GM23338 (cell line): ENCODE measurements around the gene ALKBH1. TPM values are rescaled to one million over a fixed set of nuclear protein-coding genes. Genes with fewer than 3 reads are reported as not detected.

ENCODE experiments used
- ATAC-seq: fragments of 200-7000 bp; cut with Tn5 transposase; 3 replicates; pipeline ENCODE4 v1.9.1; 2020
- DNase-seq: peaks from one replicate; pipeline ENCODE4 v3.0.0-alpha.2; 2015; ENCODE audit warnings: low spot score
- H2AFZ ChIP-seq: fragments of 200-600 bp; sonication (generic); 2 replicates; pipeline ENCODE4 v1.8.0; 2016; ENCODE audit warnings: antibody characterized with exemption, mild to moderate bottlenecking, moderate library complexity
- H3F3A ChIP-seq: fragments of 200-600 bp; sonication (generic); replicated peaks from 2 replicates; pipeline ENCODE4 v1.8.0; 2017; ENCODE audit warnings: antibody characterized with exemption, mixed run types, low read depth
- H3K27ac ChIP-seq: fragments of 200-600 bp; sonication (generic); 2 replicates; pipeline ENCODE4 v1.6.1; 2016; ENCODE audit warnings: low read depth
- H3K27me3 ChIP-seq: fragments of 200-600 bp; sonication (generic); 2 replicates; pipeline ENCODE4 v1.8.0; 2016; ENCODE audit warnings: mild to moderate bottlenecking, mixed run types, moderate library complexity; ENCODE audit not compliant: insufficient read depth
- H3K36me3 ChIP-seq: fragments of 200-600 bp; sonication (generic); 2 replicates; pipeline ENCODE4 v1.8.0; 2016; ENCODE audit warnings: mild to moderate bottlenecking; ENCODE audit not compliant: insufficient read depth
- H3K4me1 ChIP-seq: fragments of 200-600 bp; sonication (generic); 2 replicates; pipeline ENCODE4 v1.8.0; 2016; ENCODE audit warnings: mild to moderate bottlenecking, moderate library complexity; ENCODE audit not compliant: insufficient read depth
- H3K4me2 ChIP-seq: fragments of 200-600 bp; sonication (generic); 2 replicates; pipeline ENCODE4 v1.7.1; 2017; ENCODE audit warnings: mixed run types
- H3K4me3 ChIP-seq: fragments of 200-600 bp; sonication (generic); 2 replicates; pipeline ENCODE4 v1.6.1; 2016; ENCODE audit warnings: mixed run types
- H3K79me2 ChIP-seq: fragments of 200-600 bp; sonication (generic); replicated peaks from 2 replicates; pipeline ENCODE4 v1.8.0; 2017; ENCODE audit warnings: mild to moderate bottlenecking; ENCODE audit not compliant: insufficient read depth
- H3K9me2 ChIP-seq: fragments of 200-600 bp; sonication (generic); 2 replicates; pipeline ENCODE4 v1.8.0; 2017; ENCODE audit not compliant: insufficient read depth
- H4K20me1 ChIP-seq: fragments of 200-600 bp; sonication (generic); replicated peaks from 2 replicates; pipeline ENCODE4 v1.8.0; 2017; ENCODE audit warnings: mild to moderate bottlenecking; ENCODE audit not compliant: insufficient read depth
- H3K27ac Mint-ChIP-seq: 2 replicates; pipeline ENCODE4 v1.8.0; 2020; ENCODE audit warnings: inconsistent platforms, mild to moderate bottlenecking, moderate library complexity, mixed read lengths
- H3K27me3 Mint-ChIP-seq: 3 replicates; pipeline ENCODE4 v1.8.0; 2022; ENCODE audit warnings: low read depth, mild to moderate bottlenecking, moderate library complexity, mixed read lengths, inconsistent platforms; ENCODE audit not compliant: insufficient read depth, poor library complexity
- H3K36me3 Mint-ChIP-seq: 3 replicates; pipeline ENCODE4 v1.8.0; 2021; ENCODE audit warnings: low read depth, mild to moderate bottlenecking, inconsistent platforms, moderate library complexity, mixed read lengths
- H3K4me1 Mint-ChIP-seq: 3 replicates; pipeline ENCODE4 v1.8.0; 2020; ENCODE audit warnings: mild to moderate bottlenecking, inconsistent platforms, mixed read lengths
- H3K4me3 Mint-ChIP-seq: 3 replicates; pipeline ENCODE4 v1.8.0; 2021; ENCODE audit warnings: moderate library complexity, mild to moderate bottlenecking, inconsistent platforms, mixed read lengths
- H3K9me3 Mint-ChIP-seq: 3 replicates; pipeline ENCODE4 v1.8.0; 2020; ENCODE audit warnings: moderate library complexity, mild to moderate bottlenecking, inconsistent platforms, mixed read lengths
- ETS1 ChIP-seq: IDR thresholded peaks from 2 replicates; pipeline ENCODE4 v1.6.1; 2016; ENCODE audit warnings: antibody characterized with exemption
- EZH2phosphoT487 ChIP-seq: fragments of 200-600 bp; sonication (generic); IDR thresholded peaks from one replicate; pipeline ENCODE4 v1.8.1; 2018; ENCODE audit warnings: antibody characterized with exemption; ENCODE audit not compliant: unreplicated experiment
- POLR2AphosphoS5 ChIP-seq: IDR thresholded peaks from 2 replicates; pipeline ENCODE4 v1.6.1; 2016; ENCODE audit warnings: antibody characterized with exemption, low read depth
- ZNF331 ChIP-seq: fragments of 250-450 bp; sonication (Bioruptor Pico); IDR thresholded peaks from 2 replicates; pipeline ENCODE4 v1.5.0; 2020; ENCODE audit warnings: low read depth, mild to moderate bottlenecking, moderate library complexity
- ZNF462 ChIP-seq: fragments of 250-450 bp; sonication (Bioruptor Pico); IDR thresholded peaks from 2 replicates; pipeline ENCODE4 v1.5.0; 2020; ENCODE audit warnings: mild to moderate bottlenecking, moderate library complexity
- polyA plus RNA-seq: library from polyadenylated mRNA; unstranded; fragments of >200 nt; fragmentation: Nextera tagmentation; extraction: Ambion mirVana; gene quantifications from 2 replicates; pipeline ENCODE4 v1.2.1, GENCODE V29; 2016
- total RNA-seq: library from RNA; depleted of rRNA; stranded (reverse); fragments of >200 nt; shearing (Covaris generic); gene quantifications from 2 replicates; pipeline ENCODE4 v1.2.3, GENCODE V29; 2014
- TF ChIP-seq, protein P1 (sequence below), 2 experiments: fragments of 200-600 bp in 1 of 2; sonication (generic) in 1 of 2; conservative IDR thresholded peaks; 2 replicates each; pipeline versions ENCODE4 v1.5.1 to v1.6.1; 2016 to 2017; ENCODE audit warnings: antibody characterized with exemption in 2 of 2, low read depth in 2 of 2, mild to moderate bottlenecking in 2 of 2, moderate library complexity in 1 of 2

Gene ALKBH1
- total and polyA plus RNA-seq, 2 experiments from 2014 or later, result 13.0 to 22.2 TPM

GRCh38 chr14:77730976-77731497 is 23.2 kb upstream of the ALKBH1 start (continued):
- TF ChIP-seq ZNF462 (no peak), POLR2AphosphoS5 (no peak)

DNA sequence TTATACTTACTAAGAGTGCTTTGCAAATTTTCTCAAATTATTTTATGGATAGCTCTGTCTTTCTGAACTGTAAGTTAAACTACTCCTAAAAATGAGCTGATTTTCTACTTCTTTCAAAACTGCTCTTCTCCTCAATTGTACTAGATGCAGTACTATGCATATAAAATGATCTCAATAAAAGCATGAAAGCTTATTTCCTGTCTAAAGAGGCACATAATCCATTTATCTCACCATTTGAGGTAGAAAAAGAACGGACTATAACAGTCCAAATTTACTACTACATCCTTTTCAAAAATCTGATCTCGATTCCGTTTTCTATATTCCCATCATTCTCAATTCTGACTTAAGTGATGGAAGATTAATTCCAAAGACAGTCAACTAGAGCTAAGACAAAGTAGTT is 14.5 kb upstream of the ALKBH1 start:
- Histone ChIP-seq H3K4me1 (no peaks in the 10 kb centered on the region), H3F3A (peaks cover 5% of the 10 kb centered on the region; the same call in 1 of the 2 replicates), H4K20me1 (peaks cover 3% of the 10 kb centered on the region), H3K36me3 (peaks cover 42% of the 10 kb centered on the region), H3K9me2 (no peaks in the 10 kb centered on the region), H2AFZ (no peak overlapping the region), H3K79me2 (no peaks in the 10 kb centered on the region), H3K27ac (no peak overlapping the region), H3K4me3 (no peak overlapping the region), H3K27me3 (no peaks in the 10 kb centered on the region), H3K4me2 (no peak overlapping the region)
- peaks cover 85% of the 10 kb centered on the region for H3K36me3 Mint-ChIP-seq
- no peak overlapping the region for H3K27ac Mint-ChIP-seq
- H3K27me3 Mint-ChIP-seq, result no peaks in the 10 kb centered on the region
- DNase-seq (no peak), ATAC-seq (no peak)
- no peak overlapping the region for H3K4me3 Mint-ChIP-seq
- H3K4me1 Mint-ChIP-seq, result no peaks in the 10 kb centered on the region
- TF ChIP-seq ZNF331 (CRISPR knock-in tag) (no peak), EZH2phosphoT487 (no peak), ETS1 (no peak)
- TF ChIP-seq, protein P1, sequence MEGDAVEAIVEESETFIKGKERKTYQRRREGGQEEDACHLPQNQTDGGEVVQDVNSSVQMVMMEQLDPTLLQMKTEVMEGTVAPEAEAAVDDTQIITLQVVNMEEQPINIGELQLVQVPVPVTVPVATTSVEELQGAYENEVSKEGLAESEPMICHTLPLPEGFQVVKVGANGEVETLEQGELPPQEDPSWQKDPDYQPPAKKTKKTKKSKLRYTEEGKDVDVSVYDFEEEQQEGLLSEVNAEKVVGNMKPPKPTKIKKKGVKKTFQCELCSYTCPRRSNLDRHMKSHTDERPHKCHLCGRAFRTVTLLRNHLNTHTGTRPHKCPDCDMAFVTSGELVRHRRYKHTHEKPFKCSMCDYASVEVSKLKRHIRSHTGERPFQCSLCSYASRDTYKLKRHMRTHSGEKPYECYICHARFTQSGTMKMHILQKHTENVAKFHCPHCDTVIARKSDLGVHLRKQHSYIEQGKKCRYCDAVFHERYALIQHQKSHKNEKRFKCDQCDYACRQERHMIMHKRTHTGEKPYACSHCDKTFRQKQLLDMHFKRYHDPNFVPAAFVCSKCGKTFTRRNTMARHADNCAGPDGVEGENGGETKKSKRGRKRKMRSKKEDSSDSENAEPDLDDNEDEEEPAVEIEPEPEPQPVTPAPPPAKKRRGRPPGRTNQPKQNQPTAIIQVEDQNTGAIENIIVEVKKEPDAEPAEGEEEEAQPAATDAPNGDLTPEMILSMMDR (conservative IDR thresholded peaks at IDR 0.05; ENCODE audit: low read depth in 2 of 2), result no peak
- H3K9me3 Mint-ChIP-seq, result no peaks in the 10 kb centered on the region
